ENCODE data around the gene ABCA1. TPM values are rescaled to one million over a fixed set of nuclear protein-coding genes. Genes with fewer than 3 reads are reported as not detected.

Gene ABCA1
- total and polyA plus RNA-seq, 2 of the 4 experiments (the other 2 are of a cell fraction) = 5.8 to 52.2 TPM

DNA sequence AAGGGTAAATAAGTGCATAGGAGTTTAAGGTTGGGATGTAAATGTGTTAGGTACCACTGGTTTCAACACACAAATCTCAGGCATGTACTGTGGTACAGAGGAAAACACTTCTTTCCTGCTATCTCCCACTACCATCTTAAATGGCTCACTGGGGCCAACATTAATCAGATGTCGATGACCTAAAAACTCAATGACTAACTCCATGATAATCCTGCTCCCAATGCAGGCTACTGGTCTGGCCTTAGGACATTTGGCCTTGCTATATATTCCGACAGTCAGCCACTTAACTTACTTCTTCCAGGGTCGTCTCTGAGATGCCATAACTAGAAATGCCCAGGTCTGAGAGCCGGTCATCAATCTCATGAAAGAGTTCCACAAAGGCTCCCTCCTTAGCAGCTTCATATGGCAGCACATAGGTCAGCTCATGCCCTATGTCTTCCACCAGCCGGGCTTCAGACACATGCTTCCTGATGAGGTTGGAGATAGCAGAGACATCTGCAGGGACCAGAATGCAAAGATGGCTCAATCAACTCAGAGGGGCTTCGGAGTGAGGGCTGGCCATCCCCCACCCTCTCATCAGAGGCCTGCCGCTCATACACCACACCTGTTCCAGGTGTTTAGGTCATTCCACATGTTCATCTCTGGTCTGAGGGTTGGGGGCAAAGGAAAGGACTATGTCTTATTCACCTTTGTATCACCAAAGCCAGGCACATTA is 111.9 kb downstream of the ABCA1 start:
- 0 out of 2 replicates have a peak, but pooled peaks cover 2% of the 10 kb centered on the region for H4K20me1 ChIP-seq (ENCODE audit: insufficient read depth, low read length)
- peaks cover 1% of the 10 kb centered on the region; the same call in 1 of the 2 replicates for H3K4me1 ChIP-seq (ENCODE audit: control insufficient read depth, insufficient read depth, low read length)
- no peak overlapping the region for H2BK120ac ChIP-seq (ENCODE audit: low read depth, low read length)
- no peak overlapping the region for H2BK20ac ChIP-seq (ENCODE audit: low read depth, low read length)
- no TSS peak for BruUV-seq (replicated peaks)
- no peak overlapping the region for H4K91ac ChIP-seq (ENCODE audit: insufficient read depth, low read depth, low read length)
- no peak overlapping the region for H2BK5ac ChIP-seq (ENCODE audit: low read depth, low read length, poor library complexity, severe bottlenecking)
- no peak overlapping the region for H2AFZ ChIP-seq (replicated peaks; ENCODE audit: low read length, poor library complexity)
- peaks cover 76% of the 10 kb centered on the region for H3K36me3 ChIP-seq (ENCODE audit: control insufficient read depth, insufficient read depth, low read length)
- no peak overlapping the region for H4K8ac ChIP-seq (ENCODE audit: low read depth in 2 of 2, low read length in 2 of 2)
- no peak overlapping the region for H2AK9ac ChIP-seq (replicated peaks; ENCODE audit: low read depth, low read length, poor library complexity)
- no peak overlapping the region for H3K18ac ChIP-seq (ENCODE audit: low read depth, low read length)
- POLR2A ChIA-PET (ENCODE audit: unreplicated experiment) = no interaction called here
- H3K14ac ChIP-seq (replicated peaks; ENCODE audit: low read depth, low read length) = no peak overlapping the region
- no peak overlapping the region for H4K5ac ChIP-seq (ENCODE audit: low read depth, low read length)
- H3K4me3 ChIP-seq (ENCODE audit: insufficient read depth, low read depth, low read length) = no peak overlapping the region
- peaks cover 9% of the 10 kb centered on the region for H3K9me1 ChIP-seq (ENCODE audit: insufficient read depth, low read length)
- TF ChIP-seq, protein P1, sequence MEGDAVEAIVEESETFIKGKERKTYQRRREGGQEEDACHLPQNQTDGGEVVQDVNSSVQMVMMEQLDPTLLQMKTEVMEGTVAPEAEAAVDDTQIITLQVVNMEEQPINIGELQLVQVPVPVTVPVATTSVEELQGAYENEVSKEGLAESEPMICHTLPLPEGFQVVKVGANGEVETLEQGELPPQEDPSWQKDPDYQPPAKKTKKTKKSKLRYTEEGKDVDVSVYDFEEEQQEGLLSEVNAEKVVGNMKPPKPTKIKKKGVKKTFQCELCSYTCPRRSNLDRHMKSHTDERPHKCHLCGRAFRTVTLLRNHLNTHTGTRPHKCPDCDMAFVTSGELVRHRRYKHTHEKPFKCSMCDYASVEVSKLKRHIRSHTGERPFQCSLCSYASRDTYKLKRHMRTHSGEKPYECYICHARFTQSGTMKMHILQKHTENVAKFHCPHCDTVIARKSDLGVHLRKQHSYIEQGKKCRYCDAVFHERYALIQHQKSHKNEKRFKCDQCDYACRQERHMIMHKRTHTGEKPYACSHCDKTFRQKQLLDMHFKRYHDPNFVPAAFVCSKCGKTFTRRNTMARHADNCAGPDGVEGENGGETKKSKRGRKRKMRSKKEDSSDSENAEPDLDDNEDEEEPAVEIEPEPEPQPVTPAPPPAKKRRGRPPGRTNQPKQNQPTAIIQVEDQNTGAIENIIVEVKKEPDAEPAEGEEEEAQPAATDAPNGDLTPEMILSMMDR (conservative IDR thresholded peaks at IDR 0.05; ENCODE audit: low read depth, low read length) = no peak
- dilution Hi-C loops (cut with HindIII; ENCODE audit: low sequenced_read_pairs, unreplicated experiment) = no loop called here
- H3K9me3 ChIP-seq (ENCODE audit: control insufficient read depth, insufficient read depth, low read length) = no peaks in the 10 kb centered on the region
- H3K9ac ChIP-seq (ENCODE audit: low read depth, low read length) = no peak overlapping the region
- no peak overlapping the region for H3K56ac ChIP-seq (ENCODE audit: extremely low read depth, insufficient read depth, low read length)
- DNase-seq (no peak), ATAC-seq (ENCODE audit: low read depth) (no peak)
- H3K4me2 ChIP-seq (ENCODE audit: low read depth, low read length) = no peak overlapping the region
- CTCF ChIA-PET = no interaction called here
- intact Hi-C loops (cut with micrococcal nuclease) = no loop called here
- in situ Hi-C loops (cut with MboI; ENCODE audit: low sequenced_read_pairs) = no loop called here
- no peak overlapping the region for H2BK15ac ChIP-seq (ENCODE audit: low read depth, low read length)
- H3K79me1 ChIP-seq (ENCODE audit: low read depth in 1 of 2, low read length in 2 of 2) = peaks cover 0 to 3% of the 10 kb centered on the region in 2 experiments; a peak in 1 of 4 replicates
- H3K23ac ChIP-seq (ENCODE audit: low read depth, low read length) = no peak overlapping the region
- H2AK5ac ChIP-seq (ENCODE audit: low read depth, low read length) = no peak overlapping the region
- H3K27ac ChIP-seq (ENCODE audit: insufficient read depth, low read length) = no peak overlapping the region
- WGBS, 2 experiments (ENCODE audit: extremely low coverage in 2 of 2, insufficient read length in 1 of 2) = 81% methylated on average over 2 of the region's 7 CpGs; no CpG with 5 or more reads in 1 of the 2 experiments
- no peak overlapping the region for H3K4ac ChIP-seq (ENCODE audit: low read depth, low read length)
- no peaks in the 10 kb centered on the region for H3K27me3 ChIP-seq (ENCODE audit: control insufficient read depth, insufficient read depth, low read length)
